BE2C (cell line): ENCODE data around the gene RAB40B.

Source experiments
- DNase-seq: peaks from one replicate; pipeline ENCODE4 v3.0.0-alpha.2; 2020
- H3K27me3 ChIP-seq: fragments of 250-450 bp; sonication (Bioruptor Pico); 2 replicates; pipeline ENCODE4 v1.5.1; 2020; ENCODE audit warnings: mild to moderate bottlenecking
- H3K36me3 ChIP-seq: fragments of 250-450 bp; sonication (Bioruptor Pico); 2 replicates; pipeline ENCODE4 v1.5.1; 2020; ENCODE audit warnings: mild to moderate bottlenecking
- H3K4me1 ChIP-seq: fragments of 250-450 bp; sonication (Bioruptor Pico); 2 replicates; pipeline ENCODE4 v1.5.1; 2020
- H3K4me3 ChIP-seq: 2 replicates; pipeline ENCODE4 v1.5.1; 2011; ENCODE audit warnings: low read depth, low read length
- H3K9me3 ChIP-seq: fragments of 250-450 bp; sonication (Bioruptor Pico); 2 replicates; pipeline ENCODE4 v1.5.1; 2020
- TF ChIP-seq, protein P1 (sequence below): IDR thresholded peaks from 2 replicates; pipeline ENCODE4 v1.5.1; 2012; ENCODE audit warnings: mild to moderate bottlenecking, low read depth, low read length

The RAB40B gene

DNA sequence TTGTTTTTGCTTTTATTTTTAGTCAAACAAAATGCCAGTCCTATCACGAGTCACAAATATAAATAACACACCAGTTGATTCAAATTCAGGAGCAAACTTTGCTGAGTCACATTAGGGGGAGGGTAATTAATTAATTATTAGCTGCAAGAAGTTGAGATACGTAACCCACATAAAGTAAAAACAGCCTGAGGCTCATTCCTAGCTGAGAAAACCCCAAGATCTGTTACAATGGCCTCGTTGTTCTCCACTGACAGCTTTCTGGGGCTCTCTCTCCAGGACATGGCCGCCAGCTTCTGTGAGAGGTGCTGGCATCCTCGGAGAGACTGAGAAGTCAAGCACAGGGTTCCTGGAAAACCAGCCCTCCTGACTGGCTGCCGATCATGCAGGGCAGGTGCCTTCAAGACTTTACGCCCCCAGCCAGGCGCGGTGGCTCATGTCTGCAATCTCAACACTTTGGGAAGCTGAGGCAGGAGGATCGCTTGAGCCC lies 11.1 kb downstream of the RAB40B start:
- no peaks in the 10 kb centered on the region for H3K36me3 ChIP-seq
- H3K4me1 ChIP-seq = no peaks in the 10 kb centered on the region; the same call in 1 of the 2 replicates
- TF ChIP-seq, protein P1, sequence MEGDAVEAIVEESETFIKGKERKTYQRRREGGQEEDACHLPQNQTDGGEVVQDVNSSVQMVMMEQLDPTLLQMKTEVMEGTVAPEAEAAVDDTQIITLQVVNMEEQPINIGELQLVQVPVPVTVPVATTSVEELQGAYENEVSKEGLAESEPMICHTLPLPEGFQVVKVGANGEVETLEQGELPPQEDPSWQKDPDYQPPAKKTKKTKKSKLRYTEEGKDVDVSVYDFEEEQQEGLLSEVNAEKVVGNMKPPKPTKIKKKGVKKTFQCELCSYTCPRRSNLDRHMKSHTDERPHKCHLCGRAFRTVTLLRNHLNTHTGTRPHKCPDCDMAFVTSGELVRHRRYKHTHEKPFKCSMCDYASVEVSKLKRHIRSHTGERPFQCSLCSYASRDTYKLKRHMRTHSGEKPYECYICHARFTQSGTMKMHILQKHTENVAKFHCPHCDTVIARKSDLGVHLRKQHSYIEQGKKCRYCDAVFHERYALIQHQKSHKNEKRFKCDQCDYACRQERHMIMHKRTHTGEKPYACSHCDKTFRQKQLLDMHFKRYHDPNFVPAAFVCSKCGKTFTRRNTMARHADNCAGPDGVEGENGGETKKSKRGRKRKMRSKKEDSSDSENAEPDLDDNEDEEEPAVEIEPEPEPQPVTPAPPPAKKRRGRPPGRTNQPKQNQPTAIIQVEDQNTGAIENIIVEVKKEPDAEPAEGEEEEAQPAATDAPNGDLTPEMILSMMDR = no peak
- no peak for DNase-seq
- no peak overlapping the region for H3K4me3 ChIP-seq
- H3K27me3 ChIP-seq = no peaks in the 10 kb centered on the region
- H3K9me3 ChIP-seq = no peaks in the 10 kb centered on the region

DNA sequence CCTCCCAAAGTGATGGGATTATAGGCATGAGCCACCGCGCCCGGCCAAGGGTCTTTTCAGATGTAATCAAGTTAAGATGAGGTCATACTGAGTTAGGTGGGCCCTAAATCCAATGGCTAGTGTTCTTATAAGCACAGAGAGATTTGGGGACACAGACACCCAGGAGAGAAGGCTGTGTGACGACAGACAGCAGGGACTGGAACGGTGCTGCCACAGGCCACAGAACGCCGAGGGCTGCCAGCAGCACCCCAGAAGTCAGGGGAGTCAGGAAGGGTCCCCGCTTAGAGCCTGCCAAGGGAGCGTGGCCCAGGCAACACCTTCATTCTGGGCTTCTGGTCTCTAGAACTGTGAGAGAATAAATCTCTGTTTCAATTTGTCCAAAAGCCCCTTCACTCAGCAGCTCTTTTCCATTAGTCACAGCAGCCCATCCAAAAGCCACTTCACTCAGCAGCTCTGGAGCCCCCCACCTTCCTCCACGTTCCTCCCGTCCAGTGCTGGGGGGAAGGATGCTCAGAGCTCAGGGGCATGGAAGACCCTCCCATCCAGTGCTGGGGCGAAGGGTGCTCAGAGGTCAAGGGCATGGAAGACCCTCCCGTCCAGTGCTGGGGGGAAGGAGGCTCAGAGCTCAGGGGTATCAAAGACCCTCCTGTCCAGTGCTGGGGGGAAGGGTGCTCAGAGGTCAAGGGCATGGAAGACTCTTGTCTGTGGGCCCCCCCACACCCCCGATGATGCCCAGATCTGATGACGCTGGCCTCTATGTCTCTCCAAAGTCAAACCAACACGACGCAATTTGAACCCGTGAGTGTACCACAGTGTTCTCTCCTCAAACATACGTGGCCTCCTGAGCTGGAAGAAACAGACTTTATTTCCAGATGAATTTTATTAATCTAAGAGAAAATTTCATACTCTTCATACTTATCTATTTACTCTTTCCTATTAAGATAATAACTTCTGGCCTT lies 11.9 kb downstream of the RAB40B start:
- TF ChIP-seq, protein P1 = no peak
- no peak for DNase-seq
- Histone ChIP-seq H3K9me3 (0 out of 2 replicates have a peak, but pooled peaks cover 3% of the 10 kb centered on the region), H3K4me1 (no peaks in the 10 kb centered on the region; the same call in 1 of the 2 replicates), H3K36me3 (no peaks in the 10 kb centered on the region), H3K27me3 (no peaks in the 10 kb centered on the region), H3K4me3 (no peak overlapping the region)

DNA sequence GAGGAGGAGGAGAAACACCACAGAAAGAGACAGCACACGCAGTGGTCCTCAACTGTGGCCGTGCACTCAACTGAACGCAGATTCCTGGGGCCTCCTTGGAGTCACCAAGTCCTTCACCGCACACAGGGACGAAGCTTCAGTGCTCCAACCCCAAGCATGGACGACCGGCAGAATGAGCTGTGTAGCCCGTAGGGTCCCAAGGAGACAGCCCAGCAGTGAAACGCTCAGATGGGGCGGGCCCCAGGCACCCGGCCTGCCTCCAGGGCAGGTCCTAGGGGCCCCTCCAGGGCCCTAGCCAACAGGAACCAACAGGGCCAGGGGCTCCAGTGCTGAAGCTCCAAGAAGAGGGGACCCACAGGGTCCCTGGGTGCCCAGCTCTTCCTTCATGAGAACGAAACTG lies 13.2 kb downstream of the RAB40B start:
- TF ChIP-seq, protein P1 = no peak
- Histone ChIP-seq H3K4me1 (no peaks in the 10 kb centered on the region), H3K4me3 (no peak overlapping the region), H3K27me3 (no peaks in the 10 kb centered on the region), H3K9me3 (peaks cover 4% of the 10 kb centered on the region; the same call in 1 of the 2 replicates), H3K36me3 (no peaks in the 10 kb centered on the region)
- no peak for DNase-seq

DNA sequence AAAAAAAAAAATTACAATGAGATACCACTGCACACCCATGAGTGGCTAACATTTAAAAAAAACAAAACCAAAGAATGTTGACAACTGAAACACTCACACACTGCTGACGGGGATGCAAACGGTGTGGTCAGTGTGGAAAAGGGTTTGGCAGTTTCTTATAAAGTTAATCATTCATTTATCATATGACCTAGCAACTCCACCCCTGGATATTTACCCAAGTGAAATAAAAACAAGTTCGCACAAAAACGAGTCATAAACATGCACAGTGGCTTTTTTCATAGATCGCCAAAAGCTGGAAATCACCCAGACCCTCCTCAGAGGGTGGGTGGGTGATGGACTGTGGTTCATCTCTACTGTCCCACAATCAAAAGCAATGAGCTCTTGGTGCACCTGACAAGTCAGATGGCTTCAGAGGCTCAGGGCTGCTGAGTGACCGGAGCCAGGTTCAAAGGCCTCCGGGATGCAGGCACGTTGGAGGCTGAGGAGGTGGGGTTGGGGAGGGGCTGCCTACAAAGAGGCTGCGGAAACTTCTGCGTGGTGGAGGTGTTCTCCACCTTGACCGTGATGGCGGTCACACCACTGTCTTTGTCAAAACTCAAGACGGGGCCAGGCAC lies 14.2 kb downstream of the RAB40B start:
- Histone ChIP-seq H3K4me1 (no peaks in the 10 kb centered on the region), H3K9me3 (peaks cover 4% of the 10 kb centered on the region; the same call in 1 of the 2 replicates), H3K4me3 (no peak overlapping the region), H3K36me3 (no peaks in the 10 kb centered on the region), H3K27me3 (no peaks in the 10 kb centered on the region)
- no peak for DNase-seq
- TF ChIP-seq, protein P1 = no peak

DNA sequence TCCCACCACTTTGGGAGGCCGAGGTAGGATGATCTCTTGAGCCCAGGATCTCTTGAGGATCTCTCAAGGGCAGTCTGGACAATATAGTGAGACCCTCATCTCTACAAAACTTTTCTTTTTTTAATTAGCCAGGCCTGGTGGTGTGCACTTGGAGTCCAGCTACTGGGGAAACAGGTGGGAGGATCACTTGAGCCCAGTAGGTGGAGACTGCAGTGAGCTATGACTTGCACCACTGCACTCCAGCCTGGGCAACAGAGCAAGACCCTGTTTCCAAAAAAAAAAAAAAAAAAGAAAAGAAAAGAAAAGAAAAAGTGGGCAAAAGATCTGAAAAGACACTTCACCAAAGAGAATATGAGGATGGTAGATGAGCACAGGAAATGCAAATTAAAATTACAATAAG lies 15.0 kb downstream of the RAB40B start:
- no peak for DNase-seq
- no peaks in the 10 kb centered on the region for H3K36me3 ChIP-seq
- TF ChIP-seq, protein P1 = no peak
- H3K9me3 ChIP-seq = peaks cover 4% of the 10 kb centered on the region; the same call in 1 of the 2 replicates
- H3K27me3 ChIP-seq = no peaks in the 10 kb centered on the region
- no peaks in the 10 kb centered on the region for H3K4me1 ChIP-seq
- H3K4me3 ChIP-seq = no peak overlapping the region
